Right lobe of liver (tissue), 6 donors: ENCODE data around the gene CENATAC. TPM values are rescaled to one million over a fixed set of nuclear protein-coding genes. Genes with fewer than 3 reads are reported as not detected.

ENCODE experiments used
- ATAC-seq, 4 donors: fragments of 200-7000 bp; cut with Tn5 transposase; one replicate each; pipeline ENCODE4 v1.9.1; 2020; ENCODE audit warnings: mild to moderate bottlenecking in 4 of 4, moderate library complexity in 4 of 4
- DNase-seq, 3 donors: peaks; one replicate each; pipeline ENCODE4 v3.0.0-alpha.2; 2020
- H3K27ac ChIP-seq, 3 donors: fragments of 200-600 bp; one replicate each; pipeline ENCODE4 v1.8.0; 2022
- H3K27me3 ChIP-seq, 2 donors: fragments of 200-600 bp; one replicate each; pipeline ENCODE4 v1.8.0; 2022
- H3K36me3 ChIP-seq, 4 donors: fragments of 200-600 bp; sonication (generic) in 1 of 4; one replicate each; pipeline versions ENCODE4 v1.5.1 to v1.8.0; 2017 to 2022; ENCODE audit warnings: control low read depth in 1 of 4
- H3K4me1 ChIP-seq, 4 donors: fragments of 200-600 bp; sonication (generic) in 1 of 4; one replicate each; pipeline versions ENCODE4 v1.5.1 to v1.8.0; 2017 to 2022; ENCODE audit warnings: control low read depth in 1 of 4
- H3K4me3 ChIP-seq, 3 donors: fragments of 200-600 bp; one replicate each; pipeline ENCODE4 v1.8.0; 2022
- H3K9me3 ChIP-seq, 4 donors: fragments of 200-600 bp; sonication (generic) in 1 of 4; one replicate each; pipeline versions ENCODE4 v1.5.1 to v1.8.0; 2017 to 2022; ENCODE audit warnings: control low read depth in 1 of 4
- CTCF ChIP-seq, 4 donors: fragments of 200-600 bp in 3 of 4; fragments of 450-650 bp in 1 of 4; IDR thresholded peaks; one replicate each; pipeline versions ENCODE4 v1.5.1 to v1.8.0; 2016 to 2022; ENCODE audit warnings: antibody characterized with exemption in 4 of 4, mild to moderate bottlenecking in 2 of 4
- POLR2A ChIP-seq: fragments of 450-650 bp; IDR thresholded peaks from one replicate; pipeline ENCODE4 v1.6.1; 2017; ENCODE audit warnings: antibody characterized with exemption, mild to moderate bottlenecking
- WGBS: methylation state at CpG from one replicate; pipeline ENCODE4 v1.1.6; 2018; ENCODE audit warnings: low coverage, low lambda C conversion rate; ENCODE audit not compliant: insufficient coverage; ENCODE audit errors: missing lambda C conversion rate; 5-methylcytosine and 5-hydroxymethylcytosine counted together
- intact Hi-C, 2 donors: fragments of 100-400 bp; cut with DNase I; formaldehyde crosslinking; loops; one replicate each; pipeline versions ENCODE4 v1.11.2 to v1.14.1; 2022
- total RNA-seq, 6 experiments: library from RNA; depleted of rRNA in 2 of 6; stranded (reverse); fragments of >200 nt in 2 of 6; fragmentation: NEBNext Ultra II Directional in 3 of 6; extraction: Animal tissue kit (Norgen Biotek cat#: 25700) in 3 of 6; gene quantifications; one replicate each; pipeline versions ENCODE4 v1.1.0 to v1.2.4, GENCODE V29; 2016 to 2023
- donor health status: DM: no; HTN: yes; CAD: no.
- donor health status: DM: no; HTN: no; CAD: no.
- donor health status: DM: no; HTN: no; CAD: no.
- donor health status: DM: no; HTN: yes; CAD: no.
- donor health status: DM: no; HTN: yes; CAD: no.

The CENATAC gene
- total RNA-seq, 6 experiments from 2014 or later = 11.5 to 16.7 (median 13.0) TPM

- peaks cover 0 to 13% (median 6%) of the 10 kb centered on the region in 4 donors for H3K4me1 ChIP-seq
- DNase-seq = no peak
- intact Hi-C loops = no loop called here
- 56% methylated on average over 1 of the region's 1 CpG for whole genome bisulfite sequencing
- no peak for TF ChIP-seq POLR2A
- TF ChIP-seq CTCF (IDR thresholded peaks at IDR 0.05) = no peak
- peaks cover 0 to 33% (median 15%) of the 10 kb centered on the region in 4 donors for H3K36me3 ChIP-seq
- H3K27me3 ChIP-seq = no peaks in the 10 kb centered on the region
- H3K4me3 ChIP-seq = no peak overlapping the region
- ATAC-seq = no peak
- H3K9me3 ChIP-seq = no peaks in the 10 kb centered on the region
- no peak overlapping the region for H3K27ac ChIP-seq
These were observed 3.0 kb downstream of the CENATAC start for GRCh38 chr11:119000906-119001305.

- TF ChIP-seq POLR2A (no peak), CTCF (IDR thresholded peaks at IDR 0.05) (no peak)
- Histone ChIP-seq H3K27ac (no peak overlapping the region), H3K9me3 (no peaks in the 10 kb centered on the region), H3K4me3 (no peak overlapping the region), H3K4me1 (no peaks in the 10 kb centered on the region), H3K27me3 (no peaks in the 10 kb centered on the region), H3K36me3 (peaks cover 0 to 28% (median 13%) of the 10 kb centered on the region in 4 donors)
- DNase-seq = no peak
- ATAC-seq = no peak
- 94% methylated on average over 4 of the region's 4 CpGs for WGBS
- intact Hi-C loops = no loop called here
These were observed 8.7 kb downstream of the CENATAC start for GRCh38 chr11:119006656-119007055.

- ATAC-seq = peak; percentile 37 to 92 (median 76)
- 29% methylated on average over 5 of the region's 6 CpGs for whole genome bisulfite sequencing
- intact Hi-C loops = no loop called here
- peak; percentile 39 to 73 (median 71) for DNase-seq
- H3K36me3 ChIP-seq = peaks cover 0 to 51% (median 17%) of the 10 kb centered on the region in 4 donors
- H3K9me3 ChIP-seq = no peaks in the 10 kb centered on the region
- H3K27ac ChIP-seq = peak overlapping the region in 1 of 3 donors; percentile 4
- TF ChIP-seq POLR2A (no peak), CTCF (IDR thresholded peaks at IDR 0.05) (no peak)
- H3K4me3 ChIP-seq = no peak overlapping the region
- no peaks in the 10 kb centered on the region for H3K27me3 ChIP-seq
- H3K4me1 ChIP-seq = peaks cover 0 to 7% (median 2%) of the 10 kb centered on the region in 4 donors
These were observed 13.6 kb downstream of the CENATAC start for GRCh38 chr11:119011476-119012053.

- ATAC-seq = no peak
- Histone ChIP-seq H3K9me3 (no peaks in the 10 kb centered on the region), H3K27me3 (no peaks in the 10 kb centered on the region), H3K36me3 (peaks cover 0 to 49% (median 15%) of the 10 kb centered on the region in 4 donors), H3K4me3 (no peak overlapping the region), H3K4me1 (peaks cover 0 to 16% (median 7%) of the 10 kb centered on the region in 4 donors), H3K27ac (no peak overlapping the region)
- intact Hi-C loops = no loop called here
- TF ChIP-seq POLR2A (no peak), CTCF (IDR thresholded peaks at IDR 0.05) (no peak)
- no peak for DNase-seq
- WGBS = 80% methylated on average over 3 of the region's 3 CpGs
These were observed 14.8 kb downstream of the CENATAC start for GRCh38 chr11:119012629-119013170.
